AG04449 (cell line): ENCODE results near the gene DOCK1.

Source experiments
- CTCF ChIA-PET: fragments of 350-600 bp; formaldehyde crosslinking; extraction: SDS; loops from one replicate; lab custom pipeline; 2021; ENCODE audit warnings: antibody characterized with exemption; lab: Yijun Ruan, JAX
- POLR2A ChIA-PET: fragments of 400-600, 350-600 bp; formaldehyde crosslinking; extraction: SDS; loops from one replicate; lab custom pipeline; 2020; ENCODE audit warnings: antibody characterized with exemption, inconsistent platforms; lab: Yijun Ruan, JAX
- DNase-seq: peaks from one replicate; pipeline ENCODE4 v3.0.0-alpha.2; 2010; ENCODE audit warnings: low read depth, low spot score
- H3K4me3 ChIP-seq: 2 replicates; pipeline ENCODE4 v1.5.1; 2011; ENCODE audit warnings: low read depth, mild to moderate bottlenecking, control low read depth, low read length
- TF ChIP-seq, protein P1 (sequence below): IDR thresholded peaks from one replicate; pipeline ENCODE4 v1.5.1; 2011; ENCODE audit warnings: mild to moderate bottlenecking, moderate library complexity, low read length, control low read depth, inconsistent platforms; ENCODE audit not compliant: insufficient read depth; ENCODE audit errors: missing control alignments

The DOCK1 gene

DNA sequence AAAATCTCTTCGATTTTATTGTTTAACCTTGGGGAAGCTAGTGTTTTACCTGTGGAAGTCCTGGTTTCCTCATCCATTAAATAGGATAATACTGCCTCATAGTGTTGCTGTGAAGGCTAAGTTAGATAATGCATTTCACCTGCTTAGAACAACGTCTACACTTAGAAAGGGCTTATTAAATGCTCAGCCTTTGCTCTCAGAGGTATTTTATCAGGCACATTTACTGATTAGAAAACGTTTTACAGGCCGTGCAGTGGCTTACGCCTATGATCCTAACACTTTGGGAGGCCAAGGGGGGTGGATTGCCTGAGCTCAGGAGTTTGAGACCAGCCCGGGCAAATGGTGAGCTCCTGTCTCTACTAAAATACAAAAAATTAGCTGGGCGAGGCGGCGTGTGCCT, 146.8 kb downstream of the DOCK1 start:
- CTCF ChIA-PET = no interaction called here
- TF ChIP-seq, protein P1, sequence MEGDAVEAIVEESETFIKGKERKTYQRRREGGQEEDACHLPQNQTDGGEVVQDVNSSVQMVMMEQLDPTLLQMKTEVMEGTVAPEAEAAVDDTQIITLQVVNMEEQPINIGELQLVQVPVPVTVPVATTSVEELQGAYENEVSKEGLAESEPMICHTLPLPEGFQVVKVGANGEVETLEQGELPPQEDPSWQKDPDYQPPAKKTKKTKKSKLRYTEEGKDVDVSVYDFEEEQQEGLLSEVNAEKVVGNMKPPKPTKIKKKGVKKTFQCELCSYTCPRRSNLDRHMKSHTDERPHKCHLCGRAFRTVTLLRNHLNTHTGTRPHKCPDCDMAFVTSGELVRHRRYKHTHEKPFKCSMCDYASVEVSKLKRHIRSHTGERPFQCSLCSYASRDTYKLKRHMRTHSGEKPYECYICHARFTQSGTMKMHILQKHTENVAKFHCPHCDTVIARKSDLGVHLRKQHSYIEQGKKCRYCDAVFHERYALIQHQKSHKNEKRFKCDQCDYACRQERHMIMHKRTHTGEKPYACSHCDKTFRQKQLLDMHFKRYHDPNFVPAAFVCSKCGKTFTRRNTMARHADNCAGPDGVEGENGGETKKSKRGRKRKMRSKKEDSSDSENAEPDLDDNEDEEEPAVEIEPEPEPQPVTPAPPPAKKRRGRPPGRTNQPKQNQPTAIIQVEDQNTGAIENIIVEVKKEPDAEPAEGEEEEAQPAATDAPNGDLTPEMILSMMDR = no peak
- no peak overlapping the region for H3K4me3 ChIP-seq
- POLR2A ChIA-PET = no interaction called here
- no peak for DNase-seq

GRCh38 chr10:127055263-127055662, 150.0 kb downstream of the DOCK1 start:
- TF ChIP-seq, protein P1 = no peak
- no peak overlapping the region for H3K4me3 ChIP-seq
- ChIA-PET POLR2A (no interaction called here), CTCF (no interaction called here)
- no peak for DNase-seq

DNA sequence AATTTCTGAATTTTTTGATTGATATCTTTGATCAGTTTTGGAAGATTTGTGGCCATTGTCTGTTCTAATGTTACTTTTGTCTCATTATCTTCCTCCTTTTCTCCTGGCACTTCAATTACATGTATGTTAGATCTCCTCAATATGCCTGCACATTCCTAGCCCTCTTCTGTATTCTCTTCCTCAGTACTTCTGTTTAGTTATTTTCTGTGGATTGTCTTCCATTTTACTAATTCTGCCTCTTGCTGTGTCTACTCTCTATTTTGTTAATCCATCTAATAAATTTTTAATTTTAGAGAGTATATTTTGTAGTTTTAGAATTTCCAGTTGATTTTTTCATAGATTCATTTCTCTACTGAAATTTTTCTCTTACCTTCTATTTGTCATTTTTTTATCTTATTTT, 154.1 kb downstream of the DOCK1 start:
- ChIA-PET CTCF (no interaction called here), POLR2A (no interaction called here)
- TF ChIP-seq, protein P1 = no peak
- no peak for DNase-seq
- H3K4me3 ChIP-seq = no peak overlapping the region

GRCh38 chr10:127063762-127064161, 158.5 kb downstream of the DOCK1 start:
- no peak for DNase-seq
- TF ChIP-seq, protein P1 = no peak
- no peak overlapping the region for H3K4me3 ChIP-seq
- ChIA-PET CTCF (no interaction called here), POLR2A (no interaction called here)

GRCh38 chr10:127064474-127064873, 159.2 kb downstream of the DOCK1 start:
- no peak overlapping the region for H3K4me3 ChIP-seq
- ChIA-PET POLR2A (no interaction called here), CTCF (no interaction called here)
- TF ChIP-seq, protein P1 = no peak
- no peak for DNase-seq

DNA sequence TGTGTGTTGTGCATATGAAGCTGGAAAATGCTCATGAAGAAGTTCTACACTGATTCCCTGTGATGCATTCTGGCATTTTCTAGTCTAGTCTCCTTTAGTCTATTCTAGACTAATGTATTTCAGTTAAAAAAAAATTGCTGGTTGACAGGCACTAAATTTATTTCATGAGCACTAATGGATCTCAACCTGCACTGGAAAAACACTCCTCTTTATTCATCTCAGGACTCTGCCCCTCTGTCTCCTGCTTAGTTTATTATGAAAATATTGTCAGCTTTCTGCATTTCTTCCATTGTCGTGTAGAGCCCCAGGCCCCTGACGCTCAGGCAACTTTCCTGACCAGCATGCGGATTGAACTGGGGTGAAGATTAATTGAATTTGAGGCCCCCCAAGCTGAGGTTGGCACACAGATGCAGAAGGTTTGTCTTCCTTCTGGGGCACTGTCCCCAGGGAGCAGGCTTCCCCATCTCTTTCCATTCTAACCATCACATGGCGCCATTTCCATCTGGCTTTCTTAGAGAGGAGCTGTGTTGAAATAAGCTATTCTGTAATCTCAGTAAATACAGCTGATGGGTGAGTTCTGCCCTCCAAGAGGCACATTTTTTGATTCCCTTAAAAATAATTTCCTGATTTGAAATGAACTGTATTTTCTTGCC, 162.4 kb downstream of the DOCK1 start:
- no peak for DNase-seq
- H3K4me3 ChIP-seq = no peak overlapping the region
- ChIA-PET POLR2A (no interaction called here), CTCF (no interaction called here)
- TF ChIP-seq, protein P1 = no peak
